Heart left ventricle (tissue), 16 donors: ENCODE measurements around the gene GNG3. TPM values are rescaled to one million over a fixed set of nuclear protein-coding genes. Genes with fewer than 3 reads are reported as not detected.
"Not testable (repeated sequence)": the region's sequence is repeated elsewhere in the genome, so short reads cannot be mapped to it uniquely, and the experiment has no call there.

Experiments used
- ATAC-seq, 4 donors: fragments of 200-7000 bp; cut with Tn5 transposase; one replicate each; pipeline ENCODE4 v1.9.1; 2020 to 2022; ENCODE audit warnings: moderate library complexity in 4 of 4, mild to moderate bottlenecking in 3 of 4, moderate number of reproducible peaks in 1 of 4
- DNase-seq, 5 donors: peaks; one replicate each; pipeline ENCODE4 v3.0.0-alpha.2; 2020
- H3K27ac ChIP-seq, 12 donors: fragments of 200-600 bp; sonication (generic) in 4 of 12; one replicate each; pipeline versions ENCODE4 v1.5.0 to v1.8.0; 2016 to 2022; ENCODE audit warnings: mild to moderate bottlenecking in 2 of 12
- H3K27me3 ChIP-seq, 9 donors: fragments of 200-600 bp; sonication (generic) in 2 of 9; one replicate each; pipeline versions ENCODE4 v1.5.1 to v1.8.0; 2016 to 2022; ENCODE audit warnings: mild to moderate bottlenecking in 3 of 9
- H3K36me3 ChIP-seq, 9 donors: fragments of 200-600 bp; sonication (generic) in 2 of 9; one replicate each; pipeline versions ENCODE4 v1.5.0 to v1.8.0; 2018 to 2022; ENCODE audit warnings: mild to moderate bottlenecking in 2 of 9
- H3K4me1 ChIP-seq, 12 donors: fragments of 200-600 bp; sonication (generic) in 4 of 12; one replicate each; pipeline versions ENCODE4 v1.5.0 to v1.8.0; 2016 to 2022; ENCODE audit warnings: mild to moderate bottlenecking in 3 of 12
- H3K4me3 ChIP-seq, 12 donors: fragments of 200-600 bp; sonication (generic) in 4 of 12; one replicate each; pipeline versions ENCODE4 v1.5.0 to v1.8.0; 2017 to 2022; ENCODE audit warnings: mild to moderate bottlenecking in 9 of 12, moderate library complexity in 4 of 12
- H3K9me3 ChIP-seq, 12 donors: fragments of 200-600 bp; sonication (generic) in 4 of 12; one replicate each; pipeline versions ENCODE4 v1.5.0 to v1.8.0; 2016 to 2022; ENCODE audit warnings: mild to moderate bottlenecking in 1 of 12
- CTCF ChIP-seq, 12 donors: fragments of 200-600 bp; sonication (generic) in 4 of 12; IDR thresholded peaks; one replicate each; pipeline versions ENCODE4 v1.5.0 to v1.8.0; 2018 to 2022; ENCODE audit warnings: antibody characterized with exemption in 12 of 12, mild to moderate bottlenecking in 5 of 12
- POLR2A ChIP-seq, 2 donors: fragments of 450-650 bp; IDR thresholded peaks; one replicate each; pipeline ENCODE4 v1.6.1; 2017; ENCODE audit warnings: antibody characterized with exemption in 2 of 2, mild to moderate bottlenecking in 2 of 2, moderate library complexity in 2 of 2
- WGBS, 4 donors: extraction: QIAGEN DNeasy Blood & Tissue Kit in 2 of 4; methylation state at CpG; one replicate each; pipeline versions ENCODE4 v1.1.5 to v1.1.7; 2013 to 2018; 5-methylcytosine and 5-hydroxymethylcytosine counted together
- intact Hi-C, 10 donors: fragments of 100-400 bp; cut with DNase I; formaldehyde crosslinking; loops; one replicate each; pipeline versions ENCODE4 v1.11.1 to v1.14.2; 2022
- polyA plus RNA-seq, 2 donors: library from polyadenylated mRNA; stranded (reverse); fragments of 200-250 nt; gene quantifications; one replicate each; pipeline ENCODE4 v1.2.3, GENCODE V29; 2013
- total RNA-seq, 9 donors: library from RNA; depleted of rRNA in 2 of 9; stranded (reverse); fragments of >200 nt in 2 of 9; fragmentation: NEBNext Ultra II Directional in 3 of 9; extraction: Animal tissue kit (Norgen Biotek cat#: 25700) in 3 of 9; gene quantifications; one replicate each; pipeline versions ENCODE4 v1.1.0 to v1.2.4, GENCODE V29; 2016 to 2023
- donor health status: ischemic (EF 13 %, LVEDD 7.1; RV severe dilation, severe dysfunction).
- donor health status: healthy with polysubstance abuse.
- donor health status: DM: no; HTN: yes; CAD: no.
- donor health status: DM: no; HTN: no; CAD: no.
- donor health status: ischemic (EF 25% LVEDD 6.9; RV normal size, moderate dysfunction).
- donor health status: ischemic (EF 25% LVEDD 5.7; RV mildly dilated, moderate dysfunction).
- donor health status: healthy.
- donor health status: DM: yes; HTN: yes; CAD: no.
- donor health status: ischemic (EF 35%, LVEDD 5.7; RV mildly dilated, moderate dysfunction).
- donor health status: nonischemic (EF 11% LVEDD 7.7; RV severe dilation, severe dysfunction).
- donor health status: DM: yes; HTN: yes; CAD: no.
- donor health status: PGD.
- donor health status: ischemic (EF 29% LVEDD 5.4; RV normal size, mild dysfunction).
- donor health status: nonischemic (EF 23%, LVEDD 6.1; RV moderate dilation, normal function).

The GNG3 gene
- total and polyA plus RNA-seq, 11 donors, result 0.14 to 0.55 (median 0.29) TPM; not detected in 6

- WGBS, 4 donors, result 41 to 50% (median 45%) methylated on average over 28 to 74 of the region's 74 CpGs
- Histone ChIP-seq H3K4me3 (peak overlapping the region in 11 of 12 donors; percentile 4 to 55 (median 41)), H3K27me3 (peaks cover 0 to 7% (median 0%) of the 10 kb centered on the region in 9 donors), H3K36me3 (peaks cover 0 to 31% (median 26%) of the 10 kb centered on the region in 9 donors), H3K4me1 (peaks cover 0 to 26% (median 9%) of the 10 kb centered on the region in 12 donors), H3K27ac (peak overlapping the region in 7 of 12 donors; percentile 29 to 76 (median 69)), H3K9me3 (no peaks in the 10 kb centered on the region)
- ATAC-seq (peak in 2 of 4 donors; percentile 36 to 38), DNase-seq (peak in 2 of 5 donors; percentile 51 to 67)
- intact Hi-C loops, result no loop called here
- no peak for TF ChIP-seq POLR2A (IDR thresholded peaks at IDR 0.05)
- TF ChIP-seq CTCF (IDR thresholded peaks at IDR 0.05), result no peak
Observed at GRCh38 chr11:62687508-62688396, 19.7 kb upstream of the GNG3 start.

- 62 to 74% (median 70%) methylated on average over 1 of the region's 1 CpG for WGBS, 4 donors
- peak overlapping the region in 9 of 12 donors; percentile 40 to 76 (median 69) for H3K27ac ChIP-seq
Observed at GRCh38 chr11:62688491-62688890, 19.0 kb upstream of the GNG3 start.

GRCh38 chr11:62689421-62690183, 17.9 kb upstream of the GNG3 start, which contains the start of gene LRRN4CL:
Gene LRRN4CL (minus strand): TSS chr11:62689530. CDS start chr11:62688508, 1,022 bp downstream.
- DNase-seq (peak; percentile 72 to 88 (median 78)), ATAC-seq (peak; percentile 62 to 88 (median 86))
- no peaks in the 10 kb centered on the region for H3K9me3 ChIP-seq
- TF ChIP-seq CTCF (IDR thresholded peaks at IDR 0.05), result no peak
- TF ChIP-seq POLR2A (IDR thresholded peaks at IDR 0.05), result peak in 1 of 2 donors; percentile 38
- H3K4me1 ChIP-seq, result peaks cover 0 to 30% (median 13%) of the 10 kb centered on the region in 12 donors
- H3K4me3 ChIP-seq, result peak within 1 kb of the TSS in 9 of 12 donors; percentile 34 to 55 (median 42)
- peaks cover 0 to 7% (median 0%) of the 10 kb centered on the region in 9 donors for H3K27me3 ChIP-seq
- intact Hi-C loops, result loop anchor here (5.0 to 10.0 kb wide), 4 partner anchors 95 to 297 kb away; partner anchors contain the start of gene TUT1 (in 1 of the 10)
- 36 to 54% (median 52%) methylated on average over 11 of the region's 11 CpGs for WGBS, 4 donors
- peaks cover 0 to 45% (median 37%) of the 10 kb centered on the region in 9 donors for H3K36me3 ChIP-seq
- peak within 1 kb of the TSS; percentile 15 to 76 (median 66) for H3K27ac ChIP-seq

More at GRCh38 chr11:62688491-62688890, 19.0 kb upstream of the GNG3 start:
- peaks cover 0 to 26% (median 9%) of the 10 kb centered on the region in 12 donors for H3K4me1 ChIP-seq
- no peak for TF ChIP-seq POLR2A (IDR thresholded peaks at IDR 0.05)
- no peak for TF ChIP-seq CTCF (IDR thresholded peaks at IDR 0.05)
- DNase-seq (no peak), ATAC-seq (no peak)
- H3K4me3 ChIP-seq, result peak overlapping the region in 10 of 12 donors; percentile 6 to 55 (median 42)
- H3K36me3 ChIP-seq, result peaks cover 0 to 38% (median 33%) of the 10 kb centered on the region in 9 donors
- intact Hi-C loops, result no loop called here
- H3K9me3 ChIP-seq, result no peaks in the 10 kb centered on the region
- H3K27me3 ChIP-seq, result peaks cover 0 to 7% (median 0%) of the 10 kb centered on the region in 9 donors

- DNase-seq, ATAC-seq, H3K27me3 ChIP-seq, H3K4me3 ChIP-seq, H3K27ac ChIP-seq, H3K9me3 ChIP-seq: not testable (repeated sequence)
- peaks cover 0 to 51% (median 39%) of the 10 kb centered on the region in 9 donors for H3K36me3 ChIP-seq
- peaks cover 0 to 26% (median 16%) of the 10 kb centered on the region in 12 donors for H3K4me1 ChIP-seq
- intact Hi-C loops, result loop anchor here (2.0 to 10.0 kb wide), 6 partner anchors 13 to 301 kb away; partner anchors contain the start of gene TUT1 (in 1 of the 10)
- 75 to 88% (median 82%) methylated on average over 4 of the region's 4 CpGs for WGBS, 4 donors
Observed at GRCh38 chr11:62693624-62694023, 13.9 kb upstream of the GNG3 start.
